ENCODE results near the gene TEC.

- TF ChIP-seq, protein P1, sequence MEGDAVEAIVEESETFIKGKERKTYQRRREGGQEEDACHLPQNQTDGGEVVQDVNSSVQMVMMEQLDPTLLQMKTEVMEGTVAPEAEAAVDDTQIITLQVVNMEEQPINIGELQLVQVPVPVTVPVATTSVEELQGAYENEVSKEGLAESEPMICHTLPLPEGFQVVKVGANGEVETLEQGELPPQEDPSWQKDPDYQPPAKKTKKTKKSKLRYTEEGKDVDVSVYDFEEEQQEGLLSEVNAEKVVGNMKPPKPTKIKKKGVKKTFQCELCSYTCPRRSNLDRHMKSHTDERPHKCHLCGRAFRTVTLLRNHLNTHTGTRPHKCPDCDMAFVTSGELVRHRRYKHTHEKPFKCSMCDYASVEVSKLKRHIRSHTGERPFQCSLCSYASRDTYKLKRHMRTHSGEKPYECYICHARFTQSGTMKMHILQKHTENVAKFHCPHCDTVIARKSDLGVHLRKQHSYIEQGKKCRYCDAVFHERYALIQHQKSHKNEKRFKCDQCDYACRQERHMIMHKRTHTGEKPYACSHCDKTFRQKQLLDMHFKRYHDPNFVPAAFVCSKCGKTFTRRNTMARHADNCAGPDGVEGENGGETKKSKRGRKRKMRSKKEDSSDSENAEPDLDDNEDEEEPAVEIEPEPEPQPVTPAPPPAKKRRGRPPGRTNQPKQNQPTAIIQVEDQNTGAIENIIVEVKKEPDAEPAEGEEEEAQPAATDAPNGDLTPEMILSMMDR (IDR thresholded peaks at IDR 0.05) = no peak
- TF ChIP-seq POLR2A (IDR thresholded peaks at IDR 0.05) = no peak
Observed at GRCh38 chr4:48189731-48190130, 79.9 kb downstream of the TEC start.
